ENCODE results near the gene PIK3CA.

- TF ChIP-seq CTCF (IDR thresholded peaks at IDR 0.05), result no peak
- no peak for TF ChIP-seq POLR2A (IDR thresholded peaks at IDR 0.05)
Measured at GRCh38 chr3:179196700-179197099, 48.5 kb downstream of the PIK3CA start.

Data from vagina (tissue), 2 donors.